NB4 (cell line): ENCODE measurements around the gene GNG2.
A peak's percentile ranks its signal among the peaks of the same experiment; 100 is the strongest.

Experiments
- DNase-seq: peaks from one replicate; pipeline ENCODE4 v3.0.0; 2010; ENCODE audit warnings: low read depth
- H3K4me3 ChIP-seq: one replicate; pipeline ENCODE4 v1.5.1; 2011; ENCODE audit warnings: mild to moderate bottlenecking, low read depth, low read length, moderate library complexity
- CTCF ChIP-seq: IDR thresholded peaks from one replicate; pipeline ENCODE4 v1.5.1; 2012; ENCODE audit warnings: low read depth, low read length
- MAX ChIP-seq: IDR thresholded peaks from 2 replicates; pipeline ENCODE4 v1.6.1; 2011; ENCODE audit warnings: low read depth, low read length
- MYC ChIP-seq: IDR thresholded peaks from 2 replicates; pipeline ENCODE4 v1.6.1; 2011; ENCODE audit warnings: low read depth, low read length
- POLR2A ChIP-seq: IDR thresholded peaks from 2 replicates; pipeline ENCODE4 v1.6.1; 2011; ENCODE audit warnings: mild to moderate bottlenecking; ENCODE audit not compliant: insufficient read length; ENCODE audit errors: extremely low read depth

GNG2 gene

GRCh38 chr14:51881636-51882035 is 21.2 kb downstream of the GNG2 start:
- TF ChIP-seq CTCF (no peak), POLR2A (no peak), MYC (no peak), MAX (no peak)
- no peak for DNase-seq
- H3K4me3 ChIP-seq = no peak overlapping the region

DNA sequence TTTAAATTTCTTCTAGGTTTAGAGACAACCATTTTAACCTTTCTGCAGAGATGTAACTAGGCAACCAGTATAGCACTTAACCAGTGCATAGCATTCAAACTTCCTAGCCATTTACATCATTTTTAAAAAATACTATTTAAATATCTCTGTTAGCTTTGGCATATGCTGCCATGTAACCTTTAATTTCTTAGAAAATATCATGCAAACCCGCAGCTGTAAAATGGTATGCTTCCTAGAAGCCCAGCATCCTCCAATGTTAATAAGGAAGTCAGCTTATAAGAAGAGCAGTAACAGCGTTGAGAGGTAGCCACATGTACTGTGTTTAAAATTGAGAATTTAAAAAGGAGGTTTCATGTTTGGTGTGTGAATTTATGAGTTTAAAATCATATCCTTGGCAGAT is 22.8 kb downstream of the GNG2 start:
- no peak overlapping the region for H3K4me3 ChIP-seq
- TF ChIP-seq CTCF (no peak), MYC (no peak), POLR2A (no peak), MAX (no peak)
- no peak for DNase-seq

GRCh38 chr14:51884086-51884927 is 23.9 kb downstream of the GNG2 start:
- peak overlapping the region; percentile 17 for H3K4me3 ChIP-seq
- DNase-seq = peak; percentile 94
- TF ChIP-seq MYC (peak; percentile 82), MAX (peak; percentile 87), CTCF (no peak)

GRCh38 chr14:51889851-51890250 is 29.4 kb downstream of the GNG2 start:
- H3K4me3 ChIP-seq = no peak overlapping the region
- DNase-seq = no peak
- TF ChIP-seq POLR2A (no peak), MYC (no peak), CTCF (no peak), MAX (no peak)

- TF ChIP-seq MAX (no peak), MYC (no peak), CTCF (no peak), POLR2A (no peak)
- DNase-seq = no peak
- no peak overlapping the region for H3K4me3 ChIP-seq
These were observed 33.8 kb downstream of the GNG2 start for GRCh38 chr14:51894250-51894649.
